A673 (cell line): ENCODE results near the gene SNTG2.

Experiments used
- CTCF ChIP-seq: fragments of 300-800, 200-600 bp; sonication (generic); conservative IDR thresholded peaks from 2 replicates; pipeline ENCODE4 v1.5.1; 2017; ENCODE audit warnings: low read depth, mild to moderate bottlenecking, antibody characterized with exemption, low read length, moderate library complexity, mixed read lengths
- EZH2 ChIP-seq: fragments of 200-600 bp; sonication (generic); IDR thresholded peaks from 2 replicates; pipeline ENCODE4 v1.6.1; 2017; ENCODE audit warnings: borderline replicate concordance, low read depth, mild to moderate bottlenecking, mixed read lengths, antibody characterized with exemption, low read length; ENCODE audit not compliant: poor library complexity, severe bottlenecking

- TF ChIP-seq CTCF (no peak), EZH2 (no peak)
These were observed 306.7 kb downstream of the SNTG2 start for GRCh38 chr2:1257334-1257733.
